22Rv1 (cell line): ENCODE results near the gene DIS3L.
"Not testable (repeated sequence)": the region's sequence is repeated elsewhere in the genome, so short reads cannot be mapped to it uniquely, and the experiment has no call there.

Experiments used
- H3K27ac ChIP-seq: fragments of 450-650 bp; 2 replicates; pipeline ENCODE4 v1.5.1; 2017
- CTCF ChIP-seq: fragments of 450-650 bp; IDR thresholded peaks from 2 replicates; pipeline ENCODE4 v1.5.1; 2017; ENCODE audit warnings: mild to moderate bottlenecking
- ZFX ChIP-seq: fragments of 450-650 bp; IDR thresholded peaks from 2 replicates; pipeline ENCODE4 v1.6.1; 2017; ENCODE audit warnings: antibody characterized with exemption, borderline replicate concordance

Gene DIS3L

GRCh38 chr15:66323312-66323928, 30.1 kb downstream of the DIS3L start:
- TF ChIP-seq ZFX (no peak), CTCF (no peak)
- no peak overlapping the region for H3K27ac ChIP-seq

GRCh38 chr15:66326051-66326450, 32.7 kb downstream of the DIS3L start:
- TF ChIP-seq CTCF (no peak), ZFX (no peak)
- no peak overlapping the region for H3K27ac ChIP-seq

- TF ChIP-seq ZFX (no peak), CTCF (no peak)
- H3K27ac ChIP-seq: no peak overlapping the region
Observed at GRCh38 chr15:66327736-66328135, 34.4 kb downstream of the DIS3L start.

GRCh38 chr15:66328771-66329170, 35.4 kb downstream of the DIS3L start:
- H3K27ac ChIP-seq: no peak overlapping the region
- TF ChIP-seq ZFX (no peak), CTCF (no peak)

- H3K27ac ChIP-seq: not testable (repeated sequence)
Observed at GRCh38 chr15:66348530-66348929, 55.2 kb downstream of the DIS3L start.

GRCh38 chr15:66356077-66356358, 62.6 kb downstream of the DIS3L start:
- peak overlapping the region; percentile 79 for H3K27ac ChIP-seq
- no peak for TF ChIP-seq CTCF
- no peak for TF ChIP-seq ZFX

- TF ChIP-seq ZFX: no peak
- no peak for TF ChIP-seq CTCF
- H3K27ac ChIP-seq: peak within 1 kb of the TSS; percentile 79
Observed at GRCh38 chr15:66356359-66357236, 63.2 kb downstream of the DIS3L start, which contains the start of gene TIPIN. Gene TIPIN, minus strand, starts transcription at chr15:66356685. Its CDS starts 3,738 bp downstream, at chr15:66352947.
